Fibroblast of skin of scalp (primary cell): ENCODE results near the gene ITPRIPL2.

Source experiments
- DNase-seq: peaks from one replicate; pipeline ENCODE4 v3.0.0-alpha.2; 2013

ITPRIPL2 gene

DNA sequence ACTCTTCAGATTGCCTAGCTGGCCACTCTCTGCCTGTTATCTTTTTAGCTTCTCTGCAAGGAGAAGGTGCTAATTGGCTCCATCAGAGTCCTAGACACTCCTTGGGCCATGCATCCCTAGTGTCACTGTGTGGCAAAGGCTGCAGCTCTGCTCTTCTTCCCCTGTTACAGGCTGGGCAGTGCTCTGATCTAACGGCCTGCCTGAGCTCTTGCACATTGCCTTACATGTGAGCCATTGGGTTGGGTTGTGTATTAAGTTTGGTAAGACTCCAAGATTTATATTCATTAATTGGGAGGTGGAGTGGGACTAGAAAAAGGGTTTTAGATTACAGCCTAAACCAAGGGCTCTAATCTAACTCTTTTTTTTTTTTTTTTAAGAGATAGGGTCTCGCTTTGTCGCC is 31.2 kb downstream of the ITPRIPL2 start:
- no peak for DNase-seq

DNA sequence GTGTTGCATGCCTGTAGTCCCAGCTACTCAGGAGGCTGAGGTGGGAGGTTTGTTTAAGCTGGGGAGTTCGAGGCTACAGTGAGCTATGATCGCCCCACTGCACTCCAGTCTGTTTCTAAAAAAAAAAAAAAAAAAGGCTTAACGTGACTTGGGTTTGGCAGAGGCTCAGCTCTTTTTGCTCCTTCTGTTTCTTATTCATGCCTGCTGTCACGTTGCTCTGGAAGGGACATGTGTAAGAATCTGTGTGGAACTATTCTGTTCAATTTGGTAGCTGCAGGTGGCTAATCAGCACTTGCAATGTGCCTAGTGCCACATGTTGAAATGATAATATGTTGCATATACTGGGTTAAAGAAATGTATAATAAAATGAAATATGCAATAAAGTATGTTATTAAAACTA is 33.4 kb downstream of the ITPRIPL2 start:
- DNase-seq = no peak

DNA sequence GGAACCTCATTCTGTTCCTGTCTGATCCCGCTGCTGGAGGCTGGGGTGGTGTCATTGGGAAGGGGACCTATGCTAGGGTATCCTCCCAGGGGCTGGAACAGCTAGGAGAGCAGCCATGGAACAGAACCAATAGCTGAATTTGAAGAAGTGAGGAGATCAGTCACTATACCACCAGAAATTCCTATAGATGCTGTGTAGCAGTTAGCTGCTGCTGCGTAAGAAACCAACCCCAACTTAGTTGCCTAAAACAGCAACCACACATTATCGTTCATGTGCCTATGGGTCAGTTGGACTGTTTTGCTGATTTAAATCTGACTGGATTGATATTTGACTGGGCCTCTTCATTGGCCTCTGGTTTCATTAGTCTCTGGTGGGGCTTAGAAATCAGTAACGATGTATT is 33.9 kb downstream of the ITPRIPL2 start:
- no peak for DNase-seq

DNA sequence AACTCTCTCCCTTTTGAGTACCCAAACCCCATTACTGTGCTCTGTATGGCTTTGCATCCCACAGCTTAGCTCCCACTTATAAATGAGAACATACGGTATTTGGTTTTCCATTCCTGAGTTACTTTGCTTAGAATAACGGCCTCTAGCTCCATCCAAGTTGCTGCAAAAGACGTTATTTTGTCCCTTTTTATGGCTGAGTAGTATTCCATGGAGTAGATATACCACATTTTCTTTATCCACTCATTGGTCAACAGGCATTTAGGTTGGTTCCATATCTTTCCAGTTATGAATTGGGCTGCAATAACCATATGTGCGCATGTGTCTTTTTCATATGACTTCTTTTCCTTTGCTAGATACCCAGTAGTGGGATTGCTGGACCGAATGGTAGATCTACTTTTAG is 34.4 kb downstream of the ITPRIPL2 start:
- no peak for DNase-seq

DNA sequence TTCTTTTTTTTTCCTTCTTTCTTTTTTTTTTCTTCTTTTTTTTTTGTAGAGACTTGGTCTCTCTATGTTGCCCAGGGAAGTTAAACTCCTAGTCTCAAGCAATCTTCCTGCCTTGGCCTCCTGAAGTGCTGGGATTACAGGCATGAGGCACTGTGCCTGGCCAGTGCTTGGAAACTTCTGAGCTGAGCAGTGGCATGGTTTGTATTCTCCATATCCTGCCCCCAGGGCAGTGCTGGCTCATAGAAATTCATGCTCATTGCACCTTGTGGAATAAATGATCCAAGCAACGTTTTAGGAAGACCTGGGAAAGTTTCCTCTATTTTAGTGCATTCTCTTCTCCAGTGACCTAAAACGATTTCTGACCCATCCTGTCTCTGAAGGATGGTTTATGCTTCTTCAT is 37.5 kb downstream of the ITPRIPL2 start:
- DNase-seq = no peak

DNA sequence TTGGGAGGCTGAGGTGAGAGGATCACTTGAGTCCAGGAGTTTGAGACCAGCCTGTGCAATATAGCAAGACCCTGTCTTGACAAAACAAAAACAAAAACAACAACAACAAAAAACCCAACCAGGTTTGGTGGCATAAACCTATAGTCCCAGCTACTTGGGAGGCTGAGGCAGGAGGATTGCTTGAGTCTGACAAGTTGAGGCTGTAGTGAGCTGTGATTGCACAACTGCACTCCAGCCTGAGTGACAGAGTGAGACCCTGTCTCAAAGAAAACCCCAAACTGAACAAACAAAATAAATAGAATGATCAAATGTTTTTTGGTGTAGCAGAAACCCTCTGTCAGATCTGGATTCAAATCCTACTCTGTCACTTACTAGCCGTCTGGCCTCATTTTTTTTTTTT is 38.3 kb downstream of the ITPRIPL2 start:
- DNase-seq = no peak

DNA sequence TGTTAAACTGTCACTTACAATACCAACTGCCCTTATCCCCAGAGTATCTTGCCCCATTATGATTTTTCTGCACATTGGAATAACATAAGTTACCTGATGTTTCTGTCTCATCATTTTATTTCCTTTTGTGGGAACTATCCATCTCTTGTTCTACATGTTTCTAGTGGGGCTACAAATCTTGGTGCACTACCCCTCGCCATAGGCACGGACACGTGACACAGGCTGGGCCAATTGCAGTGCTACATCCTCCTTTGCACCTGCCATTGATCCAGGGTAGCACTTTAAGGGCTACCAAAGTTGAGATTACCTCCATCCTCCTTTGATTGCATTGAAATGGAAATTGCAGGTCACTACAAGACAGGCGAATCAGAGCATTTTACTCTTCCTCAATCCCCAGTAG is 40.1 kb downstream of the ITPRIPL2 start:
- no peak for DNase-seq

DNA sequence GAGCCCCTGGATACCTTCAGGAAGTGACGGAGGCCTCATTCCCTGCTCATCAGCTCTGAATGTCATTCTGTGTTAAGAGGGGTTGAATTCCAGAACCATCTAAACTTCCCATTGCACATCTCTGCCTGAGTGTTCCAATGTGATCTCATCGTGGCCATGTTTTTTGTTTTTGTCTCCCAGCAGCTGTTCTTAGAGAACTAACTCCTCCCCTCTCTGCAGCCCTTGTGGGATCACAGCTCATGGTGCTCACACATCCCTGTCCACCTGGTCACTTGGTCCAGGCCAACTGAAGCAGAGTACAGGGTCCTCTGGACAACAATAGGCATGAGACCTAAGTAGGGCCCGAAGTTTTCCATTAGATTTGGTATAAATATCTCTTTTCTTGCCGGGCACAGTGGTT is 48.3 kb downstream of the ITPRIPL2 start:
- no peak for DNase-seq

DNA sequence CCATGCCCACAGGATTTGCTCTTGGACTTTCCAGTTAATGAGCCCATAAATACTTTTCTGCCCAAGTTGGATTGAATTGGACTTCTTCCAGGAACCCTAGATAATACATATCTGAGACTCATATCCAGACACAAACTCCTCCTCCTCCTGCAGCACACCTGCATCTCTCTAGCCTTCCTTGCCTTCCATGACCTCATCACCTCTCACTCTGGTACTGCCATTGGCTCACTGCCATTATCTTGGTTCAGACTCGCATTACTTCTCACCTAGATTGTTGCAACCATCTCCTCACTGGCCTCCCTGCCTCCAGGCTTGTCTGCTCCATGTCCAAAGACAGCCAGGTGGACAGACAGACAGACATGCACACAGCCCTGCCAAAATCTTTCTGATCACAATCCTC is 49.5 kb downstream of the ITPRIPL2 start:
- DNase-seq = no peak

DNA sequence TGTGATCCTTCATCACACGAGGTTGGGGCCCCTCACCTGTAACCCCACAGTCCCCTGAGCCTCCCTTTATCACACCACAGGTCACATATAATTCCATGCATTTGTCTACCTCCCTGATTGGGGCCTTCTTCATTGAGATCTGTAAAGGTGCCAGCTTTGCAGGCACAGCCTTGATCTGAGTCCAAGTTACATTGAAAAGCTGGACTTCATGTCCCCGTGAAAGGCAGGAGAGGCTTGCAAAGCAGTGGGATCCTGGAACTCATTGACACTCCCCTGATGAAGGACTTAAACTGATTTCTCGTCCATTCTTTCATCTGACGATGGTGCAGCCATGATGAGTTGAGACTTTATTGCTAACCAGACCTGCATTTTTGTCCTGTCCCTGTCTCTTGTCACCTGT is 50.5 kb downstream of the ITPRIPL2 start:
- no peak for DNase-seq

DNA sequence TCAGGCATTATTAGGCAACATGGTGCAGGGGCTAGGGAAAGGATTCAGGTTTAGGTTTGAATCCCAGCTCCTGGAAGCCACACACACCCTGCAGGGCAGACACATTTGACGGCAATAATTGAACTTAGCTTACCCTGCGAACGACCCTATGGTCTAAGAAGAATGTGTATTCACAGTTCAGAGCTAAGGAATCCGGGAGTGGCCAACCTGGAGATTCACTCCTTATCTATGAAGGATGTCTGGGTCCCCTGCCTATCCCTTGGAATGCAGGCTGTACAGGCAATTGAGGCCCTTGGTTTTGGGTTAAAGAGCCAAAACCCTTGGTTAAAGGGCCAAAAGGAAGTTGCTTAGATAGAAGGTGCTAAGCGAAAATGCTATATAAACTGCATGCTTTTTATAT is 51.3 kb downstream of the ITPRIPL2 start:
- DNase-seq = no peak

DNA sequence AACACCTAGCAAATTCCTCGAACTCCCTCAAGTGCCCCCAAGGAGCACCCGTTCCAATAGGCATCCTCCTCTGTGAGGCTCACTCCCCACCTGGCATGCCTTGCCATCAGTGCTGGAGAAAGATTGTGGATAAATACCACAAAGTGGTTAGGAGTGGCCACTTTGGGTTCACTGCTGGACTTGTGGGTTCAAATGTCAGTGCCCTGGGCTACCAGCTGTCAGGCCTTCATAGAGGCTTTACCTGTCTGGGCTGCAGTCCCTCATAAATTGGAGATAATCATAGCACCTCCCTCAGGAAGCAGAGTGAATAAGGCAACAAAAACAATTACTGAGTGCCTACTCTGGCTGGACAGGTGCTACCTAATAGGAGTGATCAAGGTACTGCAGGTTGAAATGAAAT is 52.7 kb downstream of the ITPRIPL2 start:
- no peak for DNase-seq

DNA sequence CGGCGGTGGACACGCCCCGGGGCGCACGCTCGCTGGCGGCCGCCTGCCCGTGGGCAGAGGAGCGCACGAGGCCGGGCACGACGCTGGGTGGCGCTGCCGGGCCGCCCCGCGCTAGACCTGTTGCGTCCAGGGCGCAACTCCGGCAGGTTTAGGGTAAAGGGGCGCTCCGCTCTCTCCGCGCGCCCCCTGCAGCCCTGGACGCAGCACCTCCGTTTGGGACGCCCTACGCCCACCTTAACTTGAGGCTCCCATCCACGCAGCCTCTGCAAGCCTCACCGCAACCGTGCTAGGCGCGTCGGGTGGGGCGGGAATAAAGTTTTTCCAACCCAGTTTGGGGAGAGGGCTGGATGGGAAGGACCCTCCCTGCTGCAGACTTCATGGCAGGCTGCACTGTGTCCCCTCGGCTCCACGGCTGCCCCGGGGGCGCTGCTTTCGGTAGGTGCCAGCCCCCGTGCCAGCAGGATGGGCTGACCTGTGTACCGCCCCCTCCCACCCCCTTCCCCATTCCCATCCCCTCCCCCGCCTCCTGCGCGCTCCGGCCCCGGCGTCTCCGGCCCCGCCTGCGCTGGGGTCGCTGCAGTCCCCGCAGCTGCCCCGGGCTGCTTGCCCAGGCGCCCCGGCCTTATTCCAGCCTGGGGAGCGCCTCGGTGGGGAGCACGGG is 54.1 kb downstream of the ITPRIPL2 start, which contains the start of gene SYT17:
TSS of gene SYT17 (plus strand) at position 531 of the 661 bp plus-strand sequence. CDS start 407 bp downstream, outside the sequence.
- DNase-seq = peak; percentile 39

DNA sequence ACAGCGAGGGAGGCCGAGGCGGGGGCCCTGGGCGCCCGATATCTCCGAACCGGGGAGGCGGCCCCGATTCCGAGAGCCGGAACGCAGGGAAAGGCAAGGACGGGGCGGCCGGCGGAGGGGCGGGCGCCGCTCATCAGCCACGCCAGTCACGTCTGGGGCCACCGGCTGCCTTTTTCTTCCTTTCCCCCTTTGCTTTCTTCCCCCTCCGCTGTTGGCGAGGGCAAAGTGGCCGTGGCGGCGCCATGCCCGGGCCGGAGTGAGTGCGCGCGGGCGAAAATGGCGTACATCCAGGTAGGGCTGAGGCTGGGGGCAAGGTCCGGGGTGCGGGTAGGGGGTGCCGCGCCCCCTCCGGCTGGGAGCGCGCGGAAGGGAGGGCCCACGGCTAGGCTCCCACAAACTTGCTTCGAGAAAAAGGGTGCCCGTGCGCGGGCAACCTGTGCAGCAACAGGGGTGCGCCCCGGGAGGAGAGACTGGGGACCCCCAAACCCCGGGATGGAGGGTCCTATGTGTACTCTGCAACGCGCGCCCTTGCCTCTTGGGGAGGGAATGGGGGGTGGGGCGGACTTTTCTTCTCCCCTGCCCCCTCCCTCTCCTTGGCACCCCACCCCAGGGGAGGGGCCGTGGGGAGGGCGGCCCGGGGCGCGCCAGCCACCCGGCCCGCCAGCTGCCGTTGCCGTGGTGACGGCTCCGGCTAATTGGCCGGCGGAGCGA is 54.8 kb downstream of the ITPRIPL2 start:
- no peak for DNase-seq

DNA sequence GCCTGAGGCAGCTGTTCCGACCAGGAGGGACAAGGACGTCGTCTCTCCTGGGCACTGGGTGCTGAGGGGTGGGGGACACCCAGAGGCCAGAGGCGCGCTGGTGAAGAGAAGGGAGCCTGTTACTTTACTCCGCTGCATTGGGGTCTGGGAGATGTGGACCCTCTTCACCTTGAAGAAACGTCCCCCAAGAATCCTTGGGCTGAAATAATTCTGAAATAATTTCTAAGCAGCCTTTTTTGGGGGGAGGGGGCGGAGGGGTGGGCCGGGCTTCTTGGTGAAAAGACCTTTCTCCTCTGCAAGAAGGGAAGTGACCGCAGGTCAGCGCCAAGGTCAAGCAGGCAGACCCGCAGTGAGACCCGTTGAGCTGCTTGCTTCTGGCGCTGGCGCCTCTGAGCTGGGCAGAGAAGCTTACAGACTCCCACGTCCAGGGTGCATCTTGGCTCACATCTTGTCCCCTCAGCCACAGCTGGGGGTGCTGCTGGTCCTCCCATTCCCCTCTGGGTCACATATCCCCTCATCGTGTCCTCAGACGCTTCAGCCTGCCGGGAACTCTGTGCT is 55.4 kb downstream of the ITPRIPL2 start:
- DNase-seq = no peak

DNA sequence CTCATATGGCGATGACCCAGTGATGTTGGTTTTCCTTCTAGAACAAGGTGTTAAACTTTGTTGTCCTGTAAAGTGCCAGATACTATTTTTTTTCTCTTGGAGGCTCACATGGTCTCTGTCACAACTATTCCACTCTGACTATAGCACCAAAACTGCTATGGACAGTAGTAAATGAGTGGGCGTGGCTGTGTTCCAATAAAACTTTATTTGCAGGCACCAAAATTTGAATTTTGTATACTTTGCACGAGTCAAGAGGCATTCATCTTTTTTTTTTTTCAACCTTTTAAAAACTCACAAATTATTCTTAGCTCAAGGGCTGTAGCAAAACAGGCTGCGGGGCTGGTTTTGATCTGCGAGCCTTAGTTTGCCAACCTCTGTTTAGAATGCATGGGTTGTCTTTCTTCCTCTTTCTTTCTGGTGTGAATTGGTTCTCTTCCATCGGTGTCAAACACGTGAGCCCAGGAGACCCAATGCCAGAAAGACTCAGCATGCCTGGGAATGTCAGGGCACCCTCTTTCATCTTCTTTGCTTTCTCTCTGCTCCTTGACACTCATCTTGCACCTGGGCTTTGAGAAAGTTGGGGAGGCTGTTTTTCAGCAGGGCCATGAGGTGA is 56.4 kb downstream of the ITPRIPL2 start:
- no peak for DNase-seq
